H9 (cell line): ENCODE measurements around the gene TRAF3. TPM values are rescaled to one million over a fixed set of nuclear protein-coding genes. Genes with fewer than 3 reads are reported as not detected.

Experiments used
- DNase-seq: peaks from one replicate; pipeline ENCODE4 v3.0.0-alpha.2; 2017
- H2AFZ ChIP-seq: one replicate; pipeline ENCODE4 v1.6.1; 2013; ENCODE audit warnings: mild to moderate bottlenecking, low read length, control low read depth, moderate library complexity
- H2AK5ac ChIP-seq: 2 replicates; pipeline ENCODE4 v1.6.1; 2013; ENCODE audit warnings: low read length, control low read depth, mixed read lengths; ENCODE audit not compliant: insufficient read length
- H2BK120ac ChIP-seq: one replicate; pipeline ENCODE4 v1.6.1; 2013; ENCODE audit warnings: low read depth, mild to moderate bottlenecking, low read length, control low read depth, inconsistent platforms; ENCODE audit not compliant: poor library complexity, severe bottlenecking
- H2BK12ac ChIP-seq: 2 replicates; pipeline ENCODE4 v1.6.1; 2013; ENCODE audit warnings: low read length, control low read depth, mixed read lengths, low read depth; ENCODE audit not compliant: insufficient read length
- H2BK15ac ChIP-seq: 2 replicates; pipeline ENCODE4 v1.6.1; 2013; ENCODE audit warnings: low read depth, low read length, control low read depth
- H2BK20ac ChIP-seq: one replicate; pipeline ENCODE4 v1.6.1; 2013; ENCODE audit warnings: low read depth, mild to moderate bottlenecking, low read length, control low read depth, inconsistent platforms; ENCODE audit not compliant: poor library complexity, severe bottlenecking
- H2BK5ac ChIP-seq: 2 replicates; pipeline ENCODE4 v1.6.1; 2013; ENCODE audit warnings: low read length, control low read depth, mixed read lengths; ENCODE audit not compliant: insufficient read length
- H3K14ac ChIP-seq: 2 replicates; pipeline ENCODE4 v1.6.1; 2013; ENCODE audit warnings: low read length, control low read depth; ENCODE audit not compliant: insufficient read depth
- H3K18ac ChIP-seq: 2 replicates; pipeline ENCODE4 v1.6.1; 2013; ENCODE audit warnings: low read depth, mild to moderate bottlenecking, mixed read lengths, low read length, control low read depth; ENCODE audit not compliant: insufficient read length
- H3K23ac ChIP-seq: 2 replicates; pipeline ENCODE4 v1.6.1; 2013; ENCODE audit warnings: low read length, control low read depth, mixed read lengths, low read depth; ENCODE audit not compliant: insufficient read length
- H3K23me2 ChIP-seq: 2 replicates; pipeline ENCODE4 v1.6.1; 2013; ENCODE audit warnings: low read depth, mild to moderate bottlenecking, mixed read lengths, low read length, control low read depth; ENCODE audit not compliant: insufficient read length, poor library complexity, severe bottlenecking
- H3K27ac ChIP-seq: 2 replicates; pipeline ENCODE4 v1.5.1; 2013; ENCODE audit warnings: low read length, control low read depth, mixed read lengths, low read depth; ENCODE audit not compliant: insufficient read length
- H3K27me3 ChIP-seq: 2 replicates; pipeline ENCODE4 v1.6.1; 2013; ENCODE audit warnings: low read length, control low read depth, inconsistent platforms; ENCODE audit not compliant: insufficient read depth
- H3K4ac ChIP-seq: 2 replicates; pipeline ENCODE4 v1.6.1; 2013; ENCODE audit warnings: low read depth, mild to moderate bottlenecking, control low read depth, inconsistent platforms, low read length, moderate library complexity
- H3K4me1 ChIP-seq: 2 replicates; pipeline ENCODE4 v1.6.1; 2013; ENCODE audit warnings: low read length, control low read depth, inconsistent platforms; ENCODE audit not compliant: insufficient read depth
- H3K4me2 ChIP-seq: 2 replicates; pipeline ENCODE4 v1.6.1; 2013; ENCODE audit warnings: low read length, control low read depth, mixed read lengths; ENCODE audit not compliant: insufficient read length, insufficient read depth
- H3K56ac ChIP-seq: 2 replicates; pipeline ENCODE4 v1.6.1; 2013; ENCODE audit warnings: low read depth, mild to moderate bottlenecking, mixed read lengths, low read length, control low read depth; ENCODE audit not compliant: insufficient read length
- H3K79me1 ChIP-seq: 2 replicates; pipeline ENCODE4 v1.6.1; 2013; ENCODE audit warnings: low read depth, mild to moderate bottlenecking, moderate library complexity, low read length, control low read depth, inconsistent platforms; ENCODE audit not compliant: insufficient read depth, poor library complexity, severe bottlenecking
- H3K79me2 ChIP-seq: 2 replicates; pipeline ENCODE4 v1.6.1; 2013; ENCODE audit warnings: low read length, control low read depth, inconsistent platforms; ENCODE audit not compliant: insufficient read depth
- H3K9ac ChIP-seq: 2 replicates; pipeline ENCODE4 v1.6.1; 2013; ENCODE audit warnings: low read length, control low read depth, mixed read lengths; ENCODE audit not compliant: insufficient read length; ENCODE audit errors: extremely low read depth
- H3K9me3 ChIP-seq: one replicate; pipeline ENCODE4 v1.6.1; 2013; ENCODE audit warnings: low read depth, low read length, inconsistent platforms; ENCODE audit not compliant: control insufficient read depth
- H3T11ph ChIP-seq: one replicate; pipeline ENCODE4 v1.6.1; 2013; ENCODE audit warnings: mild to moderate bottlenecking, low read length, control low read depth, inconsistent platforms
- H4K20me1 ChIP-seq: one replicate; pipeline ENCODE4 v1.6.1; 2013; ENCODE audit not compliant: control insufficient read depth, insufficient read length, insufficient read depth
- H4K5ac ChIP-seq: 2 replicates; pipeline ENCODE4 v1.6.1; 2013; ENCODE audit warnings: low read depth, mild to moderate bottlenecking, mixed read lengths, low read length, control low read depth; ENCODE audit not compliant: insufficient read length
- H4K8ac ChIP-seq: replicated peaks from 2 replicates; pipeline ENCODE4 v1.6.1; 2013; ENCODE audit warnings: low read length, control low read depth, mixed read lengths, low read depth; ENCODE audit not compliant: insufficient read length
- H4K91ac ChIP-seq: 2 replicates; pipeline ENCODE4 v1.6.1; 2013; ENCODE audit warnings: low read depth, mild to moderate bottlenecking, moderate library complexity, mixed read lengths, low read length, control low read depth; ENCODE audit not compliant: insufficient read length
- H3K27ac Mint-ChIP-seq, 3 experiments: 2 replicates in 2 of 3; 3 replicates in 1 of 3; pipeline ENCODE4 v1.8.0; 2020 to 2021; ENCODE audit warnings: mixed read lengths in 3 of 3, mild to moderate bottlenecking in 1 of 3, moderate library complexity in 1 of 3
- H3K27me3 Mint-ChIP-seq: 2 replicates; pipeline ENCODE4 v1.8.0; 2021; ENCODE audit warnings: low read depth, mild to moderate bottlenecking, moderate library complexity, mixed read lengths
- H3K36me3 Mint-ChIP-seq, 3 experiments: 2 replicates in 2 of 3; 3 replicates in 1 of 3; pipeline ENCODE4 v1.8.0; 2020 to 2021; ENCODE audit warnings: low read depth in 3 of 3, mixed read lengths in 3 of 3; ENCODE audit not compliant: insufficient read depth in 1 of 3
- H3K4me1 Mint-ChIP-seq, 2 experiments: 2 replicates each; pipeline ENCODE4 v1.8.0; 2020; ENCODE audit warnings: mixed read lengths in 2 of 2
- H3K4me3 Mint-ChIP-seq, 2 experiments: 2 replicates in 1 of 2; 3 replicates in 1 of 2; pipeline ENCODE4 v1.8.0; 2020 to 2021; ENCODE audit warnings: mild to moderate bottlenecking in 2 of 2, mixed read lengths in 2 of 2, moderate library complexity in 1 of 2
- H3K9me3 Mint-ChIP-seq, 2 experiments: 2 replicates in 1 of 2; 3 replicates in 1 of 2; pipeline ENCODE4 v1.8.0; 2020; ENCODE audit warnings: mild to moderate bottlenecking in 2 of 2, mixed read lengths in 2 of 2, moderate library complexity in 1 of 2
- WGBS: extraction: QIAGEN DNeasy Blood & Tissue Kit; methylation state at CpG from one replicate; pipeline ENCODE4 v1.1.7; 2013; ENCODE audit warnings: missing lambda C conversion rate, low lambda C conversion rate, mixed read lengths; ENCODE audit not compliant: insufficient read length; ENCODE audit errors: extremely low coverage; 5-methylcytosine and 5-hydroxymethylcytosine counted together
- total RNA-seq: library from RNA; stranded (reverse); gene quantifications from 2 replicates; pipeline ENCODE4 v1.2.1, GENCODE V29; 2021
- TF ChIP-seq, protein P1 (sequence below): fragments of 200-600 bp; sonication (generic); conservative IDR thresholded peaks from 3 replicates; pipeline ENCODE4 v1.8.0; 2021; ENCODE audit warnings: antibody characterized with exemption, mild to moderate bottlenecking

TRAF3 gene
- total RNA-seq, 1 experiment from 2014 or later: 9.6 TPM

DNA sequence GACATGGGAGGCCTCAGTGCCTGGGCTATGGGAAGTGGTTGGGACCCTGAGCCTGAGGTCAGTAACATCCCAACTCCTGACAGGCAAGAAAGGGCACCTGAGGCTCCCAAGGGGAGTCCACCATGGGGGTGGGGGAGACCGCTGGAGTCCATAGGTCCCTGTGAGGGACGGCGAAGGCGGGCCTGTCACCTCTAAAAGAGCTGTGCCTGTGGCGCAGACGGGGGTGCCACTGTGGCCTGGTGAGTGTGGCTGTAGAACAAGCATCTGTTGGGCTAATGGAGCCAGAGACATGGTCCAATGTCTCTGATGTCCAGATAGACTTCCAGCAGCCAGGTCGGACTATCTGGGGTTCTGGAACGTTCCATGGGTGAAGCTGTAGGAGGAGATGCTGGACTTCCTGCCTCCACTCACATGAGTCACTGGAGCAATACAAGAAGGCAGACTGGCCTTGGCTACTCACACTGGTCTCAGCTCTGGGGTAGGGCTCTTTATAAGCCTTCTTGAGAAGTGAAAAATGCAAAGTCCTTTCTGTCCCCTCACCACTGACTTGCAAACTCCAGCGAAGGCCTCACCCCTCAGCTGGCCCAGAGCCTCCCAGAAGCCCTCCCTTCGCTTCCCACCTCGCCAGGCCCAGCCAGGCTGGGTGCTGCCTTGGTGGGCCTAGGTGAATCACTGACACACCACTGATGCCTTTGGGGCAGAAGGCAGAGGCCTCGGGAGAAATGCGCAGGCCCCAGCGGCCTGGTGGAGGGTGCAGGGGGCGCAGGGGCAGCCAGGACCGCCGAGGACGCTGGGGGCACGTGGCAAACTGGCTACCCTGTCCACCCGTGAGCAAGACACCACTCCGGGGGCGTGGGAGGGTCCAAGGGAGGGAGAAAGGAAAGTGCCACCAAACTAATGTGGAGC lies 1.1 kb upstream of the TRAF3 start:
- no peak overlapping the region for H3K14ac ChIP-seq
- no peak overlapping the region for H2BK5ac ChIP-seq
- H4K91ac ChIP-seq: no peak overlapping the region
- TF ChIP-seq, protein P1, sequence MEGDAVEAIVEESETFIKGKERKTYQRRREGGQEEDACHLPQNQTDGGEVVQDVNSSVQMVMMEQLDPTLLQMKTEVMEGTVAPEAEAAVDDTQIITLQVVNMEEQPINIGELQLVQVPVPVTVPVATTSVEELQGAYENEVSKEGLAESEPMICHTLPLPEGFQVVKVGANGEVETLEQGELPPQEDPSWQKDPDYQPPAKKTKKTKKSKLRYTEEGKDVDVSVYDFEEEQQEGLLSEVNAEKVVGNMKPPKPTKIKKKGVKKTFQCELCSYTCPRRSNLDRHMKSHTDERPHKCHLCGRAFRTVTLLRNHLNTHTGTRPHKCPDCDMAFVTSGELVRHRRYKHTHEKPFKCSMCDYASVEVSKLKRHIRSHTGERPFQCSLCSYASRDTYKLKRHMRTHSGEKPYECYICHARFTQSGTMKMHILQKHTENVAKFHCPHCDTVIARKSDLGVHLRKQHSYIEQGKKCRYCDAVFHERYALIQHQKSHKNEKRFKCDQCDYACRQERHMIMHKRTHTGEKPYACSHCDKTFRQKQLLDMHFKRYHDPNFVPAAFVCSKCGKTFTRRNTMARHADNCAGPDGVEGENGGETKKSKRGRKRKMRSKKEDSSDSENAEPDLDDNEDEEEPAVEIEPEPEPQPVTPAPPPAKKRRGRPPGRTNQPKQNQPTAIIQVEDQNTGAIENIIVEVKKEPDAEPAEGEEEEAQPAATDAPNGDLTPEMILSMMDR: no peak
- no peaks in the 10 kb centered on the region for H3K36me3 Mint-ChIP-seq
- peaks cover 5% of the 10 kb centered on the region; the same call in 1 of the 2 replicates for H3K4me1 ChIP-seq
- no peaks in the 10 kb centered on the region; a peak in 2 of 5 replicates for H3K9me3 Mint-ChIP-seq
- H2BK120ac ChIP-seq: no peak overlapping the region
- H3K4me1 Mint-ChIP-seq: peaks cover 36% of the 10 kb centered on the region in 2 experiments
- WGBS: no CpG with 5 or more reads among the region's 22 CpGs
- H3K23me2 ChIP-seq: peaks cover 11% of the 10 kb centered on the region
- H2AFZ ChIP-seq: no peak overlapping the region
- H3K27ac Mint-ChIP-seq: peak overlapping the region in 1 of 3 experiments; percentile 16; a peak in 2 of 7 replicates
- peaks cover 5% of the 10 kb centered on the region; the same call in 1 of the 2 replicates for H3K27me3 ChIP-seq
- H2BK20ac ChIP-seq: no peak overlapping the region
- DNase-seq: peak; percentile 32
- no peaks in the 10 kb centered on the region for H4K20me1 ChIP-seq
- no peak overlapping the region for H2AK5ac ChIP-seq
- no peaks in the 10 kb centered on the region for H3K9me3 ChIP-seq
- H3K4me2 ChIP-seq: no peak overlapping the region
- H4K5ac ChIP-seq: no peak overlapping the region
- no peak overlapping the region for H3K9ac ChIP-seq
- no peak overlapping the region for H2BK12ac ChIP-seq
- H2BK15ac ChIP-seq: no peak overlapping the region
- H3K79me2 ChIP-seq: no peaks in the 10 kb centered on the region; the same call in 1 of the 2 replicates
- no peak overlapping the region for H3K23ac ChIP-seq
- H3K4me3 Mint-ChIP-seq: peak overlapping the region; percentile 72 to 88
- H3K79me1 ChIP-seq: no peaks in the 10 kb centered on the region
- H3T11ph ChIP-seq: no peak overlapping the region
- no peak overlapping the region for H4K8ac ChIP-seq
- peaks cover 17% of the 10 kb centered on the region for H3K27me3 Mint-ChIP-seq
- H3K4ac ChIP-seq: no peak overlapping the region
- H3K27ac ChIP-seq: no peak overlapping the region
- no peak overlapping the region for H3K18ac ChIP-seq
- no peak overlapping the region for H3K56ac ChIP-seq
